ENCODE results near the gene NDUFS1. TPM values are rescaled to one million over a fixed set of nuclear protein-coding genes. Genes with fewer than 3 reads are reported as not detected.

Gene NDUFS1
- total RNA-seq (2022; extraction: Qiagen RNA extraction) = 54.7 to 71.3 TPM (median 61.9 TPM) in 5 replicates

DNA sequence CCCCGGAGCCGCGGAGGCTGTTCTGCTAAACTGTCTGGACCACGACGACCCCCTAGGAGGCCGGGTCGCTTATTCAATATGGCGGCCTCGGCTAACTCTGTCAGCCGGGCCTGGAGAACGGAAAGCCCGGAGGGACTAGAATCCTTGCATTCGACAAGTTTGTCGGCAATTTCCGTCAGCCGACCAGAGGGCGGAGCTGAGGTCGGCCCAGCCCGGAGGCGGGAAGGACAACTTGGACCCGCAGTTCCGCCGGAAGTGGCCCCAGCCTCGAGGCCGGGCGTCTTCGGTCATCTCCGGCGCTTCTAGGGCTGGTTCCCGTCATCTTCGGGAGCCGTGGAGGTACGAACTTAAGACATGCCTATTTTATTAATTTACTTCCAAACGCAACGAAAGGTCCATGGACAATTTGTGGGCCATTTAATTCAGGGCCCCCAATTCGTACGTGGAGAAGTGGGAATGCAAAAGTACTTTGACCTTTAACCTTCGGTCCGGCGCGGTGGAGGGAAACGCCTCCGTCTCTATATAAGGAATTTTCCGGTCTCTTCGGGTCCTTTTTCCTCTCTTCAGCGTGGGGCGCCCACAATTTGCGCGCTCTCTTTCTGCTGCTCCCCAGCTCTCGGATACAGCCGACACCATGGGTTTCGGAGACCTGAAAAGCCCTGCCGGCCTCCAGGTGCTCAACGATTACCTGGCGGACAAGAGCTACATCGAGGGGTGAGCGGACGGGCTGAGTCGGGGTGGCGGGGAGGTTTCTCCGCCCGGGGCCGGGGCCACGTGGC, at the start of gene NDUFS1, which contains the start of gene EEF1B2:
Gene NDUFS1 (minus strand): TSS at position 99 of the 779 bp plus-strand sequence. CDS start 5,766 bp downstream, outside the sequence.
Gene EEF1B2 (plus strand): TSS at position 550 of the 779 bp plus-strand sequence. CDS start 85 bp downstream, at position 635.

GRCh38 chr2:206085742-206086445, 73.3 kb downstream of the NDUFS1 start, which contains the start of gene INO80D:
Gene INO80D, minus strand, starts transcription at chr2:206086174. Its CDS starts 23,158 bp downstream, at chr2:206063016.

Other genes with a start within 250 kb of the NDUFS1 start
- gene INO80D, start 73.3 kb downstream of the NDUFS1 start, total RNA-seq (2022; extraction: Qiagen RNA extraction) = 1.5 to 2.1 TPM (median 1.6 TPM) in 5 replicates
- gene EEF1B2, start 451 bp upstream of the NDUFS1 start, total RNA-seq (2022; extraction: Qiagen RNA extraction) = 1,021 to 1,254 TPM (median 1,035 TPM) in 5 replicates
- 0.86 to 1.4 TPM (median 1.3 TPM) in 5 replicates for gene ZDBF2, start 115.2 kb upstream of the NDUFS1 start, total RNA-seq (2022; extraction: Qiagen RNA extraction)